Esophagus muscularis mucosa (tissue), 4 donors: Measurements from ENCODE around the gene DEDD. TPM values are rescaled to one million over a fixed set of nuclear protein-coding genes. Genes with fewer than 3 reads are reported as not detected.

ENCODE experiments used
- DNase-seq: peaks from one replicate; pipeline ENCODE4 v3.0.0-alpha.2; 2017; ENCODE audit errors: extremely low spot score
- H3K27ac ChIP-seq, 4 donors: fragments of 200-600 bp; sonication (generic); replicated peaks in 1 of 4; 1 replicate in 3 of 4; 2 replicates in 1 of 4; pipeline ENCODE4 v1.5.1; 2016 to 2019; ENCODE audit warnings: mild to moderate bottlenecking in 1 of 4
- H3K27me3 ChIP-seq, 4 donors: fragments of 200-600 bp; sonication (generic); one replicate each; pipeline versions ENCODE4 v1.5.1 to v1.6.0; 2016 to 2019
- H3K36me3 ChIP-seq, 4 donors: fragments of 200-600 bp; sonication (generic); one replicate each; pipeline ENCODE4 v1.5.1; 2016 to 2019
- H3K4me1 ChIP-seq, 4 donors: fragments of 200-600 bp; sonication (generic); one replicate each; pipeline ENCODE4 v1.5.1; 2016 to 2019
- H3K4me3 ChIP-seq, 4 donors: fragments of 200-600 bp; sonication (generic); 1 replicate in 2 of 4; 2 replicates in 2 of 4; pipeline ENCODE4 v1.5.1; 2016 to 2019; ENCODE audit warnings: mild to moderate bottlenecking in 4 of 4, moderate library complexity in 1 of 4
- H3K9me3 ChIP-seq, 4 donors: fragments of 200-600 bp; sonication (generic); 1 replicate in 3 of 4; 2 replicates in 1 of 4; pipeline ENCODE4 v1.5.1; 2016 to 2019
- CTCF ChIP-seq, 3 experiments: fragments of 200-600 bp in 2 of 3; fragments of 450-650 bp in 1 of 3; sonication (generic) in 2 of 3; IDR thresholded peaks; one replicate each; pipeline ENCODE4 v1.5.1; 2017 to 2019; ENCODE audit warnings: antibody characterized with exemption in 3 of 3, mild to moderate bottlenecking in 2 of 3, moderate library complexity in 1 of 3
- EP300 ChIP-seq: sonication (generic); formaldehyde crosslinking; IDR thresholded peaks from one replicate; pipeline ENCODE4 v1.6.1; 2017; ENCODE audit warnings: antibody characterized with exemption
- POLR2A ChIP-seq: fragments of 450-650 bp; IDR thresholded peaks from one replicate; pipeline ENCODE4 v1.6.1; 2017; ENCODE audit warnings: antibody characterized with exemption, moderate library complexity, mild to moderate bottlenecking, low read depth
- POLR2AphosphoS5 ChIP-seq, 2 donors: sonication (generic); formaldehyde crosslinking; IDR thresholded peaks; one replicate each; pipeline ENCODE4 v1.6.1; 2017; ENCODE audit warnings: antibody characterized with exemption in 2 of 2
- WGBS: methylation state at CpG from one replicate; pipeline ENCODE4 v1.1.5; 2018; 5-methylcytosine and 5-hydroxymethylcytosine counted together
- intact Hi-C: fragments of 100-400 bp; cut with DNase I; formaldehyde crosslinking; loops from one replicate; pipeline ENCODE4 v1.15.1; 2023
- total RNA-seq, 4 donors: library from RNA; depleted of rRNA; stranded (reverse); fragments of >200 nt; gene quantifications; one replicate each; pipeline versions ENCODE4 v1.1.0 to v1.2.1, GENCODE V29; 2016

The DEDD gene
- total RNA-seq, 4 donors from 2014 or later = 37.0 to 82.5 (median 47.7) TPM

- Histone ChIP-seq H3K4me3 (no peak overlapping the region), H3K36me3 (no peaks in the 10 kb centered on the region), H3K27me3 (peaks cover 0 to 20% (median 0%) of the 10 kb centered on the region in 4 donors), H3K4me1 (no peaks in the 10 kb centered on the region), H3K27ac (no peak overlapping the region), H3K9me3 (no peaks in the 10 kb centered on the region)
- DNase-seq = no peak
- TF ChIP-seq CTCF (IDR thresholded peaks at IDR 0.05) = no peak
- no peak for TF ChIP-seq EP300
- TF ChIP-seq POLR2A = no peak
- no peak for TF ChIP-seq POLR2AphosphoS5 (IDR thresholded peaks at IDR 0.05)
- WGBS = 79% methylated on average over 10 of the region's 10 CpGs
- intact Hi-C loops = no loop called here
Measured at GRCh38 chr1:161083748-161084596, 48.5 kb downstream of the DEDD start.

- Histone ChIP-seq H3K36me3 (no peaks in the 10 kb centered on the region), H3K4me1 (no peaks in the 10 kb centered on the region), H3K27ac (peak overlapping the region in 1 of 4 donors; percentile 34), H3K27me3 (peaks cover 0 to 18% (median 0%) of the 10 kb centered on the region in 4 donors), H3K9me3 (no peaks in the 10 kb centered on the region), H3K4me3 (no peak overlapping the region)
- TF ChIP-seq EP300 (no peak), POLR2AphosphoS5 (IDR thresholded peaks at IDR 0.05) (peak in 1 of 2 donors; percentile 17), POLR2A (no peak), CTCF (IDR thresholded peaks at IDR 0.05) (no peak)
- 61% methylated on average over 7 of the region's 8 CpGs for WGBS
- intact Hi-C loops = no loop called here
- DNase-seq = no peak
Measured at GRCh38 chr1:161082996-161083747, 49.3 kb downstream of the DEDD start.

- no peak overlapping the region for H3K4me3 ChIP-seq
- intact Hi-C loops = no loop called here
- peak overlapping the region in 1 of 4 donors; percentile 34 for H3K27ac ChIP-seq
- H3K9me3 ChIP-seq = no peaks in the 10 kb centered on the region
- no peaks in the 10 kb centered on the region for H3K36me3 ChIP-seq
- no peak for DNase-seq
- H3K27me3 ChIP-seq = peaks cover 0 to 17% (median 0%) of the 10 kb centered on the region in 4 donors
- TF ChIP-seq POLR2A = no peak
- TF ChIP-seq POLR2AphosphoS5 (IDR thresholded peaks at IDR 0.05) = no peak
- TF ChIP-seq EP300 = no peak
- TF ChIP-seq CTCF (IDR thresholded peaks at IDR 0.05) = no peak
- 89% methylated on average over 2 of the region's 2 CpGs for WGBS
- H3K4me1 ChIP-seq = no peaks in the 10 kb centered on the region
Measured at GRCh38 chr1:161082483-161082882, 50.0 kb downstream of the DEDD start.

GRCh38 chr1:161081519-161081918 lies 50.9 kb downstream of the DEDD start:
- TF ChIP-seq CTCF (IDR thresholded peaks at IDR 0.05) = no peak
- Histone ChIP-seq H3K27me3 (peaks cover 0 to 17% (median 0%) of the 10 kb centered on the region in 4 donors), H3K9me3 (no peaks in the 10 kb centered on the region), H3K4me3 (no peak overlapping the region), H3K4me1 (no peaks in the 10 kb centered on the region), H3K36me3 (no peaks in the 10 kb centered on the region), H3K27ac (no peak overlapping the region)
- 92% methylated on average over 5 of the region's 5 CpGs for WGBS
- no peak for DNase-seq
- intact Hi-C loops = no loop called here
